ENCODE results near the gene GIMAP8.

DNA sequence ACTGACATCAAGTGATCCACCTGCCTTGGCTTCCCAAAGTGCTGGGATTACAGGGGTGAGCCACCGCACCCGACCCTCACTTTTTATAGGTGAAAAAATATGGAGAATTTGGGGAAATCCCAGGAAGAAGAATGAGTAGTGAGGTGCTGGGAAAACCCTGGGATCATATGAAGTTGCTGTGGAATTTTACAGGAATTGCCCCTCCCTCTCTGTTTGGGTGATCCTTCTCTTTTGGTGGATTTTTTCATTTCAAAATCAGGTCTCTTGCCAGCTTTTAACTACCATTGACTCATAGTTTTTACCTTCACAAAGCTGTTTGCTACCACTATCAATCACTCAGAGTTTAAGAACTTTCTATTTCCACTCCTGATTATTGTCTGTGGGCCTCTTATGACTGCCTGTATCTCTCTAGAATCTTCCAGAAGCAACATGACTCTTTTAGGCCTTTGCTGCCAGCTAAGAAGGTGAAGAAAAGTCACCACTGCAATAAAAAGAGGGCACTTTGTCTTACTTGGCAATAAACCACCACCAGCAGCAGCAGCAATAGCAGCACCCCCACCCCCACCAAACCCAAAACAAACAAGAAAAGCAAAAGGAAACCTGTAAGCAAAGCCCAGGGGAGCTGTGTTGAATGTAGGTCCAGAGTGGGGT, 4.0 kb upstream of the GIMAP8 start:
- TF ChIP-seq, protein P1, sequence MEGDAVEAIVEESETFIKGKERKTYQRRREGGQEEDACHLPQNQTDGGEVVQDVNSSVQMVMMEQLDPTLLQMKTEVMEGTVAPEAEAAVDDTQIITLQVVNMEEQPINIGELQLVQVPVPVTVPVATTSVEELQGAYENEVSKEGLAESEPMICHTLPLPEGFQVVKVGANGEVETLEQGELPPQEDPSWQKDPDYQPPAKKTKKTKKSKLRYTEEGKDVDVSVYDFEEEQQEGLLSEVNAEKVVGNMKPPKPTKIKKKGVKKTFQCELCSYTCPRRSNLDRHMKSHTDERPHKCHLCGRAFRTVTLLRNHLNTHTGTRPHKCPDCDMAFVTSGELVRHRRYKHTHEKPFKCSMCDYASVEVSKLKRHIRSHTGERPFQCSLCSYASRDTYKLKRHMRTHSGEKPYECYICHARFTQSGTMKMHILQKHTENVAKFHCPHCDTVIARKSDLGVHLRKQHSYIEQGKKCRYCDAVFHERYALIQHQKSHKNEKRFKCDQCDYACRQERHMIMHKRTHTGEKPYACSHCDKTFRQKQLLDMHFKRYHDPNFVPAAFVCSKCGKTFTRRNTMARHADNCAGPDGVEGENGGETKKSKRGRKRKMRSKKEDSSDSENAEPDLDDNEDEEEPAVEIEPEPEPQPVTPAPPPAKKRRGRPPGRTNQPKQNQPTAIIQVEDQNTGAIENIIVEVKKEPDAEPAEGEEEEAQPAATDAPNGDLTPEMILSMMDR (IDR thresholded peaks at IDR 0.05), result no peak
- no peak for TF ChIP-seq POLR2A (IDR thresholded peaks at IDR 0.05)
